CD14-positive monocyte (primary cell): Measurements from ENCODE around the gene PLXNB3. TPM values are rescaled to one million over a fixed set of nuclear protein-coding genes. Genes with fewer than 3 reads are reported as not detected.

Experiments
- DNase-seq, 3 donors: peaks; one replicate each; pipeline ENCODE4 v3.0.0-alpha.2; 2011 to 2022
- H2AFZ ChIP-seq: 2 replicates; pipeline ENCODE4 v1.6.0; 2012; ENCODE audit warnings: mild to moderate bottlenecking, low read depth, low read length, inconsistent platforms; ENCODE audit not compliant: insufficient read depth, poor library complexity, severe bottlenecking
- H3K27ac ChIP-seq, 2 donors: 1 replicate in 1 of 2; 2 replicates in 1 of 2; pipeline ENCODE4 v1.5.1; 2012 to 2013; ENCODE audit warnings: low read length in 2 of 2, control low read depth in 1 of 2, inconsistent platforms in 1 of 2, low read depth in 1 of 2, mild to moderate bottlenecking in 1 of 2
- H3K27me3 ChIP-seq, 2 donors: one replicate each; pipeline versions ENCODE4 v1.6.0 to v1.6.1; 2011 to 2013; ENCODE audit warnings: low read length in 2 of 2; ENCODE audit not compliant: control insufficient read depth in 2 of 2, insufficient read depth in 2 of 2
- H3K36me3 ChIP-seq, 2 donors: replicated peaks in 1 of 2; 1 replicate in 1 of 2; 2 replicates in 1 of 2; pipeline versions ENCODE4 v1.5.1 to v1.6.1; 2012 to 2013; ENCODE audit warnings: low read length in 2 of 2, control low read depth in 1 of 2, inconsistent platforms in 1 of 2, mild to moderate bottlenecking in 1 of 2; ENCODE audit not compliant: insufficient read depth in 2 of 2, control insufficient read depth in 1 of 2
- H3K4me1 ChIP-seq, 2 donors: 1 replicate in 1 of 2; 2 replicates in 1 of 2; pipeline versions ENCODE4 v1.5.1 to v1.6.1; 2012 to 2013; ENCODE audit warnings: low read length in 2 of 2, control low read depth in 1 of 2, inconsistent platforms in 1 of 2, mild to moderate bottlenecking in 1 of 2, moderate library complexity in 1 of 2; ENCODE audit not compliant: insufficient read depth in 2 of 2, control insufficient read depth in 1 of 2
- H3K4me2 ChIP-seq: replicated peaks from 2 replicates; pipeline ENCODE3; 2012; ENCODE audit warnings: low read length, moderate library complexity, mild to moderate bottlenecking; ENCODE audit not compliant: poor library complexity, severe bottlenecking; ENCODE audit errors: extremely low read depth
- H3K4me3 ChIP-seq, 3 experiments: fragments of 200-600 bp in 1 of 3; sonication (generic) in 1 of 3; replicated peaks in 1 of 3; 1 replicate in 2 of 3; 2 replicates in 1 of 3; pipeline ENCODE4 v1.5.1; 2011 to 2013; ENCODE audit warnings: low read length in 3 of 3, mild to moderate bottlenecking in 3 of 3, control low read depth in 2 of 3, low read depth in 2 of 3, inconsistent platforms in 1 of 3, moderate library complexity in 1 of 3
- H3K79me2 ChIP-seq: 2 replicates; pipeline ENCODE4 v1.6.0; 2012; ENCODE audit warnings: mild to moderate bottlenecking, control low read depth, inconsistent platforms, low read length, moderate library complexity; ENCODE audit not compliant: insufficient read depth
- H3K9ac ChIP-seq: 2 replicates; pipeline ENCODE4 v1.6.0; 2017; ENCODE audit warnings: low read length, mild to moderate bottlenecking; ENCODE audit not compliant: insufficient read depth, poor library complexity, severe bottlenecking
- H3K9me3 ChIP-seq, 2 donors: replicated peaks in 1 of 2; 1 replicate in 1 of 2; 2 replicates in 1 of 2; pipeline versions ENCODE4 v1.5.1 to v1.6.1; 2012 to 2013; ENCODE audit warnings: low read length in 2 of 2, control low read depth in 1 of 2; ENCODE audit not compliant: control insufficient read depth in 1 of 2, insufficient read depth in 1 of 2
- H4K20me1 ChIP-seq: 2 replicates; pipeline ENCODE4 v1.6.0; 2012; ENCODE audit warnings: mild to moderate bottlenecking, low read length, control low read depth, moderate library complexity; ENCODE audit not compliant: insufficient read depth
- H3K27ac Mint-ChIP-seq, 7 donors: one replicate each; pipeline ENCODE4 v1.8.0; 2020; ENCODE audit warnings: mild to moderate bottlenecking in 7 of 7, mixed read lengths in 7 of 7, moderate library complexity in 6 of 7, inconsistent platforms in 2 of 7
- H3K27me3 Mint-ChIP-seq, 3 donors: one replicate each; pipeline ENCODE4 v1.8.0; 2021 to 2022; ENCODE audit warnings: low read depth in 3 of 3, mild to moderate bottlenecking in 3 of 3, mixed read lengths in 3 of 3, moderate library complexity in 3 of 3, inconsistent platforms in 1 of 3
- H3K36me3 Mint-ChIP-seq, 2 donors: one replicate each; pipeline ENCODE4 v1.8.0; 2020; ENCODE audit warnings: mixed read lengths in 2 of 2, inconsistent platforms in 1 of 2, mild to moderate bottlenecking in 1 of 2
- H3K4me1 Mint-ChIP-seq: one replicate; pipeline ENCODE4 v1.8.0; 2020; ENCODE audit warnings: mild to moderate bottlenecking, mixed read lengths
- H3K4me3 Mint-ChIP-seq, 2 donors: one replicate each; pipeline ENCODE4 v1.8.0; 2020; ENCODE audit warnings: mild to moderate bottlenecking in 2 of 2, mixed read lengths in 2 of 2, moderate library complexity in 1 of 2
- H3K9me3 Mint-ChIP-seq, 7 donors: one replicate each; pipeline ENCODE4 v1.8.0; 2020 to 2022; ENCODE audit warnings: mixed read lengths in 7 of 7, mild to moderate bottlenecking in 6 of 7, moderate library complexity in 6 of 7, inconsistent platforms in 2 of 7
- CTCF ChIP-seq: fragments of 200-600 bp; IDR thresholded peaks from one replicate; pipeline ENCODE4 v1.8.0; 2022; ENCODE audit warnings: antibody characterized with exemption, mild to moderate bottlenecking
- WGBS: methylation state at CpG from one replicate; pipeline ENCODE4 v1.1.5; 2013; ENCODE audit warnings: missing lambda C conversion rate; ENCODE audit not compliant: insufficient coverage; 5-methylcytosine and 5-hydroxymethylcytosine counted together
- intact Hi-C, 2 donors: fragments of 100-400 bp; cut with micrococcal nuclease; formaldehyde crosslinking; loops; one replicate each; pipeline versions ENCODE4 v1.15.0 to v1.15.1; 2023
- polyA plus RNA-seq, 3 donors: library from polyadenylated mRNA; depleted of rRNA in 1 of 3; unstranded in 2 of 3; stranded (reverse) in 1 of 3; fragments of 300-500 nt in 2 of 3; fragments of >200 nt in 1 of 3; fragmentation: Illumina TruSeq in 2 of 3; gene quantifications; 1 replicate in 2 of 3; 2 replicates in 1 of 3; pipeline ENCODE4 v1.2.3, GENCODE V29; 2012 to 2021

The PLXNB3 gene
- polyA plus RNA-seq, 3 donors = not detected

- H3K27ac Mint-ChIP-seq = no peak overlapping the region
Observed at GRCh38 chrX:153736871-153737441, 27.1 kb upstream of the PLXNB3 start.

GRCh38 chrX:153738056-153738605 is 25.9 kb upstream of the PLXNB3 start:
- Histone ChIP-seq H2AFZ (no peak overlapping the region), H3K9me3 (no peaks in the 10 kb centered on the region), H3K27me3 (no peaks in the 10 kb centered on the region), H4K20me1 (peaks cover 20% of the 10 kb centered on the region), H3K4me2 (no peak overlapping the region), H3K27ac (no peak overlapping the region), H3K4me3 (no peak overlapping the region), H3K9ac (no peak overlapping the region), H3K36me3 (peaks cover 43 to 58% of the 10 kb centered on the region in 2 donors), H3K79me2 (peaks cover 5% of the 10 kb centered on the region), H3K4me1 (peaks cover under 1 to 2% of the 10 kb centered on the region in 2 donors)
- Mint-ChIP-seq H3K27me3 (peaks cover 0 to 12% (median 0%) of the 10 kb centered on the region in 3 donors), H3K4me3 (no peak overlapping the region), H3K9me3 (peaks cover 0 to 11% (median 3%) of the 10 kb centered on the region in 7 donors), H3K27ac (no peak overlapping the region), H3K36me3 (peaks cover 42 to 88% of the 10 kb centered on the region in 2 donors), H3K4me1 (peaks cover 5% of the 10 kb centered on the region)
- no peak for TF ChIP-seq CTCF
- intact Hi-C loops = no loop called here
- WGBS = 100% methylated on average over 11 of the region's 27 CpGs
- DNase-seq = no peak

More at GRCh38 chrX:153736871-153737441, 27.1 kb upstream of the PLXNB3 start:
- no peak for TF ChIP-seq CTCF
- no peak overlapping the region for H3K9ac ChIP-seq
- H3K27ac ChIP-seq = no peak overlapping the region
- no peak overlapping the region for H3K4me3 ChIP-seq
- intact Hi-C loops = no loop called here
- no peak overlapping the region for H3K4me2 ChIP-seq
- peaks cover 0 to 12% (median 0%) of the 10 kb centered on the region in 3 donors for H3K27me3 Mint-ChIP-seq
- no peak overlapping the region for H2AFZ ChIP-seq
- DNase-seq = no peak
- H3K9me3 Mint-ChIP-seq = peaks cover 0 to 12% (median 8%) of the 10 kb centered on the region in 7 donors
- H3K79me2 ChIP-seq = peaks cover 6% of the 10 kb centered on the region
- peaks cover 12% of the 10 kb centered on the region for H3K4me1 Mint-ChIP-seq
- peaks cover 43 to 58% of the 10 kb centered on the region in 2 donors for H3K36me3 ChIP-seq
- no peak overlapping the region for H3K4me3 Mint-ChIP-seq
- H3K4me1 ChIP-seq = peaks cover 13 to 14% of the 10 kb centered on the region in 2 donors
- peaks cover 21% of the 10 kb centered on the region for H4K20me1 ChIP-seq
- H3K27me3 ChIP-seq = no peaks in the 10 kb centered on the region
- 96% methylated on average over 6 of the region's 15 CpGs for whole genome bisulfite sequencing
- peaks cover 42 to 78% of the 10 kb centered on the region in 2 donors for H3K36me3 Mint-ChIP-seq
- H3K9me3 ChIP-seq = peaks cover 0 to under 1% of the 10 kb centered on the region in 2 donors
